ENCODE data around the gene GABRG3.

DNA sequence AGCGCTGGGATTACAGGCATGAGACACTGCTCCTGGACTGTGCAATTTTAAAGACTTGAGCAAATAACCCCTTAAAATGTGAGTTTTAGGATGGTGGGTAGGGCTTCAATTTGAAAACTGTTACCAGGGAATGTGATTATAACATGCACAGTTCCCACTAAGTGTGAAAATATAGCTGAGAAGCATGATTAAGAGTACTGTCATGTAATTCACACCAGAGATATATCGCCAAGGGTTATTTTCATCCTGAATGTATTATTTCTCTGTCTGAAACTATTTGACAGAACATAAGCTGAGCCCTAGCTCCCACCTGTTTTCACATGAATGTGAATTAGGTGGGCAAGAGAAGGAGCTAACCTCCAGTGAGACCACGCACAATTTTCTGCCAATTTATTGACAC is 457.2 kb downstream of the GABRG3 start:
- TF ChIP-seq, protein P1, sequence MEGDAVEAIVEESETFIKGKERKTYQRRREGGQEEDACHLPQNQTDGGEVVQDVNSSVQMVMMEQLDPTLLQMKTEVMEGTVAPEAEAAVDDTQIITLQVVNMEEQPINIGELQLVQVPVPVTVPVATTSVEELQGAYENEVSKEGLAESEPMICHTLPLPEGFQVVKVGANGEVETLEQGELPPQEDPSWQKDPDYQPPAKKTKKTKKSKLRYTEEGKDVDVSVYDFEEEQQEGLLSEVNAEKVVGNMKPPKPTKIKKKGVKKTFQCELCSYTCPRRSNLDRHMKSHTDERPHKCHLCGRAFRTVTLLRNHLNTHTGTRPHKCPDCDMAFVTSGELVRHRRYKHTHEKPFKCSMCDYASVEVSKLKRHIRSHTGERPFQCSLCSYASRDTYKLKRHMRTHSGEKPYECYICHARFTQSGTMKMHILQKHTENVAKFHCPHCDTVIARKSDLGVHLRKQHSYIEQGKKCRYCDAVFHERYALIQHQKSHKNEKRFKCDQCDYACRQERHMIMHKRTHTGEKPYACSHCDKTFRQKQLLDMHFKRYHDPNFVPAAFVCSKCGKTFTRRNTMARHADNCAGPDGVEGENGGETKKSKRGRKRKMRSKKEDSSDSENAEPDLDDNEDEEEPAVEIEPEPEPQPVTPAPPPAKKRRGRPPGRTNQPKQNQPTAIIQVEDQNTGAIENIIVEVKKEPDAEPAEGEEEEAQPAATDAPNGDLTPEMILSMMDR (IDR thresholded peaks at IDR 0.05; ENCODE audit: insufficient read depth, low read depth, low read length): no peak
- no peak for TF ChIP-seq EZH2 (IDR thresholded peaks at IDR 0.05; ENCODE audit: insufficient read depth, low read length)

Data from astrocyte (in vitro differentiated cells and primary cell).